MM.1S (cell line): Measurements from ENCODE around the gene SNX20.

Experiments used
- CTCF ChIP-seq: fragments of 300-600 bp; sonication (generic); IDR thresholded peaks from 2 replicates; pipeline ENCODE4 v1.5.1; 2016; ENCODE audit warnings: antibody characterized with exemption, low read length, mixed read lengths
- EZH2 ChIP-seq: fragments of 300-600 bp; sonication (generic); optimal IDR thresholded peaks from 2 replicates; pipeline ENCODE3; 2017; ENCODE audit warnings: low read depth, mild to moderate bottlenecking, antibody characterized with exemption, low read length, mixed read lengths
- EZH2phosphoT487 ChIP-seq: fragments of 300-600 bp; sonication (generic); IDR thresholded peaks from 2 replicates; pipeline ENCODE4 v1.6.1; 2018; ENCODE audit warnings: antibody characterized with exemption, low read length

GRCh38 chr16:50640919-50641817 lies 39.9 kb downstream of the SNX20 start:
- no peak for TF ChIP-seq EZH2phosphoT487
- no peak for TF ChIP-seq CTCF
- TF ChIP-seq EZH2, result no peak
